ENCODE measurements around the gene SERP2.

SERP2 gene

GRCh38 chr13:44400736-44401135, 27.1 kb downstream of the SERP2 start:
- TF ChIP-seq, protein P1, sequence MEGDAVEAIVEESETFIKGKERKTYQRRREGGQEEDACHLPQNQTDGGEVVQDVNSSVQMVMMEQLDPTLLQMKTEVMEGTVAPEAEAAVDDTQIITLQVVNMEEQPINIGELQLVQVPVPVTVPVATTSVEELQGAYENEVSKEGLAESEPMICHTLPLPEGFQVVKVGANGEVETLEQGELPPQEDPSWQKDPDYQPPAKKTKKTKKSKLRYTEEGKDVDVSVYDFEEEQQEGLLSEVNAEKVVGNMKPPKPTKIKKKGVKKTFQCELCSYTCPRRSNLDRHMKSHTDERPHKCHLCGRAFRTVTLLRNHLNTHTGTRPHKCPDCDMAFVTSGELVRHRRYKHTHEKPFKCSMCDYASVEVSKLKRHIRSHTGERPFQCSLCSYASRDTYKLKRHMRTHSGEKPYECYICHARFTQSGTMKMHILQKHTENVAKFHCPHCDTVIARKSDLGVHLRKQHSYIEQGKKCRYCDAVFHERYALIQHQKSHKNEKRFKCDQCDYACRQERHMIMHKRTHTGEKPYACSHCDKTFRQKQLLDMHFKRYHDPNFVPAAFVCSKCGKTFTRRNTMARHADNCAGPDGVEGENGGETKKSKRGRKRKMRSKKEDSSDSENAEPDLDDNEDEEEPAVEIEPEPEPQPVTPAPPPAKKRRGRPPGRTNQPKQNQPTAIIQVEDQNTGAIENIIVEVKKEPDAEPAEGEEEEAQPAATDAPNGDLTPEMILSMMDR (IDR thresholded peaks at IDR 0.05; ENCODE audit: control insufficient read depth, extremely low read depth, insufficient read depth), result no peak
- no peak overlapping the region for H3K4me3 ChIP-seq (ENCODE audit: low read depth, low read length)
- DNase-seq (ENCODE audit: low read depth), result no peak

- H3K4me3 ChIP-seq (ENCODE audit: low read depth, low read length), result no peak overlapping the region
- DNase-seq (ENCODE audit: low read depth), result no peak
- TF ChIP-seq, protein P1 (IDR thresholded peaks at IDR 0.05; ENCODE audit: control insufficient read depth, extremely low read depth, insufficient read depth), result no peak
These were observed 28.0 kb downstream of the SERP2 start for GRCh38 chr13:44401577-44401976.

DNA sequence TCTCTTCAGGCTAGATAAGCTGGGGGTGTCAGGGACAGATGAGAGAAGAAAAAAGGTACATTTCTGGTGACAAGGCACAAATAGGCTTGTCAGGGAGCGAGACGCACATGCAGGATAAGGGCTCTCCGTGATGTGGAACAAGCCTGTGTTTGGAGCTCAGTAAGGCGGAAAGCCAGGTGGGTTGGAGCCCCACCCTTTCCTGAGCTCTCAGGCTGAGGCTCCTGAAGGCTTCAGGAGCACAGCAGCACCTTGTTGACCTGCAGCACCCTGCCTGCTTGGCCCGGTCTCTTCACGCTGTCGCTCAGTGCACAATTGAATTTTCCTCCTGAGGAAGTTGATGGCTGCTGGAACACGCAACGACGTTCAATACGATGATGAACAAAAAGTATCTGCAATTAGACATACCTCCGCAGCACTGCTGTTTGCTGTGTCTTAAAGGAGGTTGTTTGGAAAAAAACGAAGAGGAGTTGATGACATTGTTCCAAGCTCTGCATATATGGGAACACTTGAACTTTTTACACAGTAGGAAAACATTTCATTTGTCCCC, 29.3 kb downstream of the SERP2 start:
- TF ChIP-seq, protein P1 (IDR thresholded peaks at IDR 0.05; ENCODE audit: control insufficient read depth, extremely low read depth, insufficient read depth), result no peak
- no peak for DNase-seq (ENCODE audit: low read depth)
- H3K4me3 ChIP-seq (ENCODE audit: low read depth, low read length), result no peak overlapping the region

DNA sequence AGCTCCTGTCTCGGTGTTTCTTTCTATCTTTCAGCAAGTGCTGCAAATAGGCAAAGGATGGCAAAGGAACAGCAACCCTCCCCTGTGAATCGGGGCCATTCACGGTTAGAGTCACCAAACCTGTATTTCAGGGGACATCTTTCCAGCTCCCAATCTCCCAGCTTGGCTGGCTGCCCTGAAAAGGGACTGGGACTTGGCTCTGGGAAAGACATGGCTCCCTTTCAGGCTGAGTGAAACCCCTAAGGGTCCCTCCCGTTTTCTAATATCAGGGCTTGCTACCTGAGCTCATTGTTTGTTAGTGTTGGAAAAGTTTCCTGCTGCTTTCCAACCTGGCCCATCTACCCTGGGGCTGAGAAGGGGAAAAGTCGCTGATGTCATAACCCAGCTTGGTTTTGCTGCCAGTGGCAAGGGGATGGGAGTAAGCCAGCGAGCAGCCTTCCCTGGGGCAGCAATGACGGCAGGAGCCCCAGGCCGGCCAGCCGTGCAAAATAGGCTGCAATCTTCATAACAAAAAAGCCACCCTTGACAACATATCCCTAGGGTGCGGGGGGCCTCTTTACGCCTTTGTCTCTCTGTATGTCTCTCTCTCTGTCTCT, 29.9 kb downstream of the SERP2 start:
- H3K4me3 ChIP-seq (ENCODE audit: low read depth, low read length), result no peak overlapping the region
- TF ChIP-seq, protein P1 (IDR thresholded peaks at IDR 0.05; ENCODE audit: control insufficient read depth, extremely low read depth, insufficient read depth), result no peak
- DNase-seq (ENCODE audit: low read depth), result peak; percentile 77

DNA sequence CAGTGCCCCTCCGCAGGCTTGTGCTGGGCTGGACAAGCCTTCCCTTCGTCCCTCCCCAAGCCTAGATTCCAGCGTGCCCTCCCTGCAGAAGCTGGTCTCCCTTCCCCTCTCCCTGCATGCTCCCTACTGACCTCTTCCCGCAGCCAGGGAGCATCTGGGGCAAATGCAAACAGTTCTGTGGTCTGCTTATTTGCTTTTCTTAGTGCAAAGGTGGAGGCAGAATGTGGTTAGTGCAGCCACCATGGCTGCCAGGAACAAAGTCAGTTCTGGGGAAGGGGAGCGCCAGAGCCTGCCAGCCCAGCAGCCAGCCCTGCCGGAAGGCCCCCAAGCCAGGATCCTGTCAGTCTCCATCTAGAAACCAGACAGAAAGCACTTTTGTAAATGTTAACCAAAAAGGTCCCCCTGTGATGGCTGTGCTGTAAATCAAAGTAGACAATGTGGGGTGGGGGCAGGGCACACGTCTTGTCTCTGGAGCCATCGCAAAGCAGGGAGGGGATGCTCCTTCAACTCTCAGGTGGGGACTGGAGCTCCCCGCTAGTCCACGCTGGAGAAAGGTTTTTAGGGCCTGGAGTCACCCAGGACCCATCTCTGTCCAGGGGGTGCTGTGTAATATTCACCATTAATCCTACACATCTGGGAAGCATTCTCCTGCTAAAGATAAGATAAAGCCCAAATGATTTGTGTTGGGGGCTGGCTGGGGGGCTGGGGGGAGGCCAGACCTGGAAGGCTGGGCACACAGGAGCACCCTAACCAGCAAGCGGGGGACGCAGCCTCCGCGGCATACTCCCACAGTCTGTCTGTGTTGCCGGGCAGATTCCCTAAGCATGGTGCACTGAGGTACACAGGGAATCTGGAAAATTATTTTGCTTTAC, 30.9 kb downstream of the SERP2 start:
- TF ChIP-seq, protein P1 (IDR thresholded peaks at IDR 0.05; ENCODE audit: control insufficient read depth, extremely low read depth, insufficient read depth), result peak; percentile 26; the same call in 1 of the 2 replicates
- H3K4me3 ChIP-seq (ENCODE audit: low read depth, low read length), result peak overlapping the region; percentile 45
- DNase-seq (ENCODE audit: low read depth), result peak; percentile 42

DNA sequence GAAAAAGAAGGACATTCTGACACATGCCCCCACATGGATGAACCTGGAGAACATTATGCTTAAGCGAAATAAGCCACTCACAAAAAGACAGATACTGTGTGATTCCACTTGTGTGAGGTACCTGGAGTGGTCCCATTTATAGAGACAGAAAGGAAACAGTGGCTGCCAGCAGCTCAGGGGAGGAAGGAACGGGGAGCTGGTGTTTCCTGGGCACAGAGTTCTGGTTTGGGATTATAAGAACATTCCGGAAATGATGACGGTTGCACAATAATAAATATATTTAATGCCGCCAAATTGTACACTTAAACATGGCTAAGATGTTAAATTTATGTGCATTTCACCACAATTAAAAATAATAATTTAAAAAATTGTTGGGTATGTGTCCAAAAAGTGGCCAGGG, 33.0 kb downstream of the SERP2 start:
- TF ChIP-seq, protein P1 (IDR thresholded peaks at IDR 0.05; ENCODE audit: control insufficient read depth, extremely low read depth, insufficient read depth), result no peak
- H3K4me3 ChIP-seq (ENCODE audit: low read depth, low read length), result no peak overlapping the region
- DNase-seq (ENCODE audit: low read depth), result no peak

All from LNCaP clone FGC (cell line).